ENCODE measurements around the gene NCF1.
"Not testable (repeated sequence)": the region's sequence is repeated elsewhere in the genome, so short reads cannot be mapped to it uniquely, and the experiment has no call there.

GRCh38 chr7:74739974-74740703, 33.7 kb upstream of the NCF1 start:
- TF ChIP-seq CTCF (IDR thresholded peaks at IDR 0.05); HES2 (IDR thresholded peaks at IDR 0.05); ESRRA (IDR thresholded peaks at IDR 0.05; ENCODE audit: borderline replicate concordance, low read length): not testable (repeated sequence)

Measured in A549 (cell line).